ENCODE results near the gene PPP4R4.

PPP4R4 gene

GRCh38 chr14:94165744-94166143 is 8.4 kb upstream of the PPP4R4 start:
- H3F3A ChIP-seq (ENCODE audit: insufficient read depth): no peaks in the 10 kb centered on the region
- no peak overlapping the region for H3K27ac ChIP-seq (ENCODE audit: low read depth, low read length)
- no peaks in the 10 kb centered on the region for H3K36me3 ChIP-seq (ENCODE audit: low read length)
- no peak overlapping the region for H2AFZ ChIP-seq (ENCODE audit: low read depth, low read length, severe bottlenecking)
- H3K9ac ChIP-seq (ENCODE audit: low read length): no peak overlapping the region
- H3K9me3 ChIP-seq (ENCODE audit: insufficient read depth, low read length): no peaks in the 10 kb centered on the region
- H3K27me3 ChIP-seq (ENCODE audit: low read length): no peaks in the 10 kb centered on the region
- H3K4me2 ChIP-seq (ENCODE audit: low read depth, low read length, poor library complexity, severe bottlenecking): no peak overlapping the region
- H4K20me1 ChIP-seq (ENCODE audit: low read depth, low read length): no peaks in the 10 kb centered on the region
- no peaks in the 10 kb centered on the region for H3K79me2 ChIP-seq (ENCODE audit: insufficient read depth, low read length)
- TF ChIP-seq CTCF (IDR thresholded peaks at IDR 0.05; ENCODE audit: insufficient read depth, low read length, poor library complexity, severe bottlenecking) (no peak), EZH2phosphoT487 (conservative IDR thresholded peaks at IDR 0.05; ENCODE audit: low read length) (no peak)
- no peak overlapping the region for H3K4me3 ChIP-seq (ENCODE audit: insufficient read depth, low read length, poor library complexity, severe bottlenecking)
- H3K9me2 ChIP-seq (replicated peaks; ENCODE audit: insufficient read depth, low read length): no peaks in the 10 kb centered on the region

GRCh38 chr14:94170136-94170535 is 4.0 kb upstream of the PPP4R4 start:
- H3K79me2 ChIP-seq (ENCODE audit: insufficient read depth, low read length): no peaks in the 10 kb centered on the region
- no peak overlapping the region for H2AFZ ChIP-seq (ENCODE audit: low read depth, low read length, severe bottlenecking)
- no peaks in the 10 kb centered on the region for H3K9me2 ChIP-seq (replicated peaks; ENCODE audit: insufficient read depth, low read length)
- H3K9me3 ChIP-seq (ENCODE audit: insufficient read depth, low read length): no peaks in the 10 kb centered on the region
- no peaks in the 10 kb centered on the region for H3K27me3 ChIP-seq (ENCODE audit: low read length)
- H3K9ac ChIP-seq (ENCODE audit: low read length): no peak overlapping the region
- H4K20me1 ChIP-seq (ENCODE audit: low read depth, low read length): no peaks in the 10 kb centered on the region
- no peak overlapping the region for H3K4me3 ChIP-seq (ENCODE audit: insufficient read depth, low read length, poor library complexity, severe bottlenecking)
- no peak overlapping the region for H3K27ac ChIP-seq (ENCODE audit: low read depth, low read length)
- no peak overlapping the region for H3K4me2 ChIP-seq (ENCODE audit: low read depth, low read length, poor library complexity, severe bottlenecking)
- no peak for TF ChIP-seq EZH2phosphoT487 (conservative IDR thresholded peaks at IDR 0.05; ENCODE audit: low read length)
- TF ChIP-seq CTCF (IDR thresholded peaks at IDR 0.05; ENCODE audit: insufficient read depth, low read length, poor library complexity, severe bottlenecking): no peak
- H3K36me3 ChIP-seq (ENCODE audit: low read length): no peaks in the 10 kb centered on the region
- H3F3A ChIP-seq (ENCODE audit: insufficient read depth): 0 out of 2 replicates have a peak, but pooled peaks cover 3% of the 10 kb centered on the region

- Histone ChIP-seq H3K4me2 (ENCODE audit: low read depth, low read length, poor library complexity, severe bottlenecking) (no peak overlapping the region), H3K9me3 (ENCODE audit: insufficient read depth, low read length) (no peaks in the 10 kb centered on the region), H3K36me3 (ENCODE audit: low read length) (no peaks in the 10 kb centered on the region), H3K27me3 (ENCODE audit: low read length) (no peaks in the 10 kb centered on the region), H3K4me3 (ENCODE audit: insufficient read depth, low read length, poor library complexity, severe bottlenecking) (no peak overlapping the region), H3K27ac (ENCODE audit: low read depth, low read length) (no peak overlapping the region), H4K20me1 (ENCODE audit: low read depth, low read length) (no peaks in the 10 kb centered on the region), H3K79me2 (ENCODE audit: insufficient read depth, low read length) (no peaks in the 10 kb centered on the region), H3K9me2 (replicated peaks; ENCODE audit: insufficient read depth, low read length) (no peaks in the 10 kb centered on the region), H3K9ac (ENCODE audit: low read length) (no peak overlapping the region), H2AFZ (ENCODE audit: low read depth, low read length, severe bottlenecking) (no peak overlapping the region), H3F3A (ENCODE audit: insufficient read depth) (peaks cover 6% of the 10 kb centered on the region; the same call in 1 of the 2 replicates)
- TF ChIP-seq CTCF (IDR thresholded peaks at IDR 0.05; ENCODE audit: insufficient read depth, low read length, poor library complexity, severe bottlenecking): no peak
- TF ChIP-seq EZH2phosphoT487 (conservative IDR thresholded peaks at IDR 0.05; ENCODE audit: low read length): no peak
Measured at GRCh38 chr14:94171208-94171607, 2.9 kb upstream of the PPP4R4 start.
